NCI-H2196 treated with DMSO at 0.1 percent for 48 hours (cell line): ENCODE results near the gene APOL6.
"Not testable (repeated sequence)": the region's sequence is repeated elsewhere in the genome, so short reads cannot be mapped to it uniquely, and the experiment has no call there.

Source experiments
- DNase-seq: peaks from one replicate; lab custom pipeline; 2025; ENCODE audit not compliant: unreplicated experiment; lab: John Stamatoyannopoulos, UW

Gene APOL6

GRCh38 chr22:35634943-35635540 is 13.2 kb upstream of the APOL6 start:
- DNase-seq: no peak

DNA sequence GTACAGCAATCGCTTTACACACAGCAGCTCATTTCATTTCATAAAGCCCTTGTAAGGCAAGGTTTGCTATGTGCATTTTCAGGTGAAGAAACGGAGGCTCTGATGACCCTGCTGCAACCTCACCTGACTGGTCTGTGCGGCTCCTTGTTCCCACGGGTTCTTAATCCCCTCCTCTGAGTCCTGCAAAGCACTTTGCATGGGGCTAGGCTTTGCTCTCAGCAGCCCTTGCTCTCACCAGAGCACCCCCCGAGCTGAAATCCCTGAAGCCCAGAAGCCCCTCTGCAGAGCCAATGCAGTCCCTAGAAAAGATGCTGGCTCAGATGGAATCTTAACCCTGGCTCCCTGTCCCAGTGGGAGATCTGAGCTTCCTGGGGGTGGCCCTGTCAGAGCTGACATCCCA is 11.0 kb upstream of the APOL6 start:
- DNase-seq: no peak

- no peak for DNase-seq
Observed at GRCh38 chr22:35638001-35638400, 10.2 kb upstream of the APOL6 start.

GRCh38 chr22:35638410-35638809 is 9.8 kb upstream of the APOL6 start:
- DNase-seq: no peak

DNA sequence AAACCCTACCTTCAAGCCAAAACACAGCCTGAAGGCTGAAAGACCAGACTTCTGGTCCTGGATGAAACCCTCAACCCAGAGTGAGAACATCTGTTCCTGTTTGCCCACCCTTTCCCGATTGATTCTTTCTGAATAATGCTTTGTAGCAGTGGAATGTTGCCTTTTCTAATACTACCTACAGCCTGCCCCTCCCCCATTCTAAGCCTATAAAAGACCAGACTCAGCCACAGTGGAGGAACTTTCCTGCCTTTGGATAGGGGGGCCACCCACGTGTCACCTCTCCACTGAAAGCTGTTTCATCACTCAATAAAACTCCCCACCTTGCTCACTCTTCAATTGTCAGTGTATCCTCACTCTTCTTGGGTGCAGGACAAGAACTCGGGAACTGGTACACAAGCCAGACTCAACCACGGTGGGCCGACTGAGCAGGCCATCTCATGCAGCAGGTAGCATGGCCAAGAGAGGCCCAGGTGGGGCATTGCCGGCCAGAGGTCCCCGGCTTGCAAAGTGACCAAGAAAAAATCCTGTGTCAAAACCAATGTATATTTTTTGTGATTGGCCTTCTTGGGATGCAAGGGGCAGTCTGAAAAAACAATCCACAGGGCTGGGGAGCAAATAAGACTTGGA is 6.6 kb upstream of the APOL6 start:
- DNase-seq: no peak

DNA sequence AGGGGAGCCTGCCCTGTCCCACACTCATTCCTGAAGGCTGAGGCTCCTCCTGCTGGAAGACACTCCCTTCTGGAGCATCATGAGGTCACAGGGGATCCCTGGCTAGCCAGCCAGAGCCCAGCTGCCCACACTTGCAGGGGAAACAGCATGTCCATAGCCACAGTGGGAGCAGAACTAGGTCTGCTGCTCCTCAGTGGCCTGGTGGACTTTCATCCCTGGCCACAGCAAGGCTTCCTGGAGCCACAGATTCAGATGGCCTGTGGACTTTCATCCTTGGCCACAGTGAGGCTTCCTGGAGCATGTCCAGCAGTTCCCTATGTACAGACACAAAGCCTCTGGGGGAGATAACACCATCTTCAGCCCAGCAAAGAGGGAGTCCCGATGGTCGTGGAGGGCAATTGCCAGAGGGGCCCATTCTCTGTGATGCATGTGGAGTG is 5.9 kb upstream of the APOL6 start:
- no peak for DNase-seq

- DNase-seq: no peak
Observed at GRCh38 chr22:35643991-35644390, 4.3 kb upstream of the APOL6 start.

- DNase-seq: no peak
Observed at GRCh38 chr22:35645646-35646045, 2.6 kb upstream of the APOL6 start.

- DNase-seq: no peak
Observed at GRCh38 chr22:35649026-35649553, 844 bp downstream of the APOL6 start.

DNA sequence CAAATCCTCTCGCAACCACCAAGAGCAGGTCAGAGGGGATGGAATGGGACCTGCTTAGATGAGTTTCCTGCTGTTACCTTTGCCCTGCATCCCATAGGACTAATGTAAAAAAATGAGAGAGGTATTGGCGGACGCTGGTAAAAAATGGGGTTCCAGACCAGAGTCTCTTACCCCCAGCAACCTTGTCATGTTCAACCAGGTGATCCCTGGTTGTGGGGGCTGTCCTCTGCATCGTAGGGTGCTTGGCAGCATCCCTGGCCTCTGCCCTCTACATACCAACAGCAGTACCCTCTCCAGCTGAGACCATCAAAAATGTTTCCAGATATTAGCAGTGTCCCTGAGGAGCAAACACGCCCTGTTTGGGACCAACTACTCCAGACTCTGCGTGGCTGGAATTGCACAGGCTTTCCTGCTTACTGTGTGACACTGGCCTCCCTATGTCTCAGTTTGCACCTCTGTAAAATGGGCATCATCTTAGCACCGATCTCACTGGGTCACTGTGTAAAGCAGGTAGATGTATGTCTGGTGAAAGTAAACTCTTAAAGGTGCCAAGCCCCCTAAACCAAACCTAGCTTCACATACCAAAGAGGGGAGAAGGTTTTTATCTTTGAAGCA is 1.5 kb downstream of the APOL6 start:
- no peak for DNase-seq

- DNase-seq: no peak
Observed at GRCh38 chr22:35651085-35651484, 2.8 kb downstream of the APOL6 start.

DNA sequence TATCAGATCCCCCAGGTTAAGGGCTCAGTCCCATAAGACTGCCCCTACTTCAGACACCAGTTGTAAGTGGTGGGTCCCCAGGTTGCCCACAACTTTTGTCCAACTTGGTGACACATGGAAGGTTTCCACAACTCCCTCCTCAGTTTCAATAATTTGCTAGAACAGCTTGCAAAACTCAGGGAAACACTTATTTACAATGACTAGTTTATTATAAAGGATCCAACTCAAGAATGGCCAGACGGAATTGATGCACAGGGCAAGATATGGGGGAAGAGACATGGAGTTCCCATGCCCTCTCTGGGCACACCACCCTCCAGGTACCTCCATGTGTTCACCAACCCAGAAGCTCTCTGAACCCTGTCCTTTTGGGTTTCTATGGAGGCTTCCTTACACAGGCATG is 5.6 kb downstream of the APOL6 start:
- no peak for DNase-seq

GRCh38 chr22:35656284-35656752 is 8.1 kb downstream of the APOL6 start:
- DNase-seq: no peak

DNA sequence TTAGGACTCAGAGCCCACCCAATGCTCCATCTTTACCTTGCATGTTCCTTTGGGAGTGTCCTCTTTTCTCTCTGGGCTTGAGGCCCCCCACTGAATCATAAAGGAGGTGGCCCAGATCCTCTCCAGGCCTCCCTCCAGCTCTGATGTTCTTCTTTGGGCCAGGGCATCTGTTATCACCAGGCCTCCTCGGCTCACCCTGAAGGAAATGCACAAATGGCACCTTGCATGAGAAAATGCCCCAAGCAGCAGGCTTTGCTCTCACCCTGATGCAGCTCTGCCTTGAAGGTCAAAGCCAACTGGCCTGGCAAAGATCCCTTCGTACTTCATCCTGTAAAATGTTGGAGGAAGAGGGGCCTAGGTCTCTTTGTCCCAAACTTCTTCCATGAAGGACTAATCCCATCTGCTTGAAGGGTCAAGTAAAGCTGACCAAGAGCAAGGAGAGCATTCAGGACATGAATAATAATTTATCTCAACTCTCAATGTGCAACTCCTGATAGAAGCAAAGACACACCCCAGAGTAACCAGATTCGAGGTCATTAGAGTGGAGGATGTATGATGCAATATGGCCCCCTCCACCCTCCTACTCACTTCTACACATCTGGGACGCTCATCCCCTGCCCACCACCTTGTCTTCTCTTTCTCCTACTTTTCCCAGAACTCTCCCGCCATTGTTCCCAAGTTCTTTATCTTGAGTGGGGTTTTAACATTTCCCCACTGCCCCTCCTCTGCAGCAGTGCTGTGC is 9.5 kb downstream of the APOL6 start:
- no peak for DNase-seq

GRCh38 chr22:35660291-35661127 is 12.3 kb downstream of the APOL6 start:
- DNase-seq: no peak

DNA sequence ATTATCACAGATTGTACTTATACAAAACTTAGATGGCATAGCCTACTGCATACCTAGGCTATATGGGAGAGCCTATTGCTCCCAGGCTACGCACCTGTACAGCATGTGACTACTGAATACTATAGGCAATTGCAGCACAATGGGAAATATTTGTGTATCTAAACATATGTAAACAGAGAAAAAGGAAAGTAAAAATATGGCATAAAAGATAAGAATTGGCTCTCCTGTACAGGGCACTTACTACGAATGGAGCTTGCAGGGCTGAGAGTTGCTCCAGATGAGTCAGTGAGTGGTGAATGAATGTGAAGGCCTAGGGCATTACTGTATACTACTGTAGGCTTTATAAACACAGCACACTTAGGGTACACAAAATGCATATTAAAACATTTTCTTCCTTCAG is 13.2 kb downstream of the APOL6 start:
- no peak for DNase-seq

DNA sequence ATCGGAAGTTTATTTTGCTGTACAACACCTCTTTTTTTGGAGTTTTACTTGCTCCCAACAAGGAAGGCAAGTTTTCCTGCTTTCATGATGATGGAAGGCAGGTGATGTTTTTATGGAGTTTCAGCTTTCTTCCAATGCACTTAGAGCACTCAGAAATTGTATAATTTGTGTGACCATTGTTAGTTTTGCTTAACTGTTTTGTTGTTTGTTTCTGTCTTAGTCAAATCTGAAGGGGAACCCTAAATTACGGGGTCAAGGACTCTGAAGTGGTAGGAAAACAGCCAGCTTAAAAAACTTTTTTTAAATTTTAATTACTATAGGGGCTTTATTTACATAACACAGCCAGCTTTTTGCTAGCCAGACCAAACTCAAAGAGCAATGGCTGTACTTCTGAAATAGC is 14.7 kb downstream of the APOL6 start:
- no peak for DNase-seq

GRCh38 chr22:35663371-35663770 is 15.1 kb downstream of the APOL6 start:
- no peak for DNase-seq

- no peak for DNase-seq
Observed at GRCh38 chr22:35664955-35665587, 16.8 kb downstream of the APOL6 start.

- DNase-seq: not testable (repeated sequence)
Observed at GRCh38 chr22:35666699-35667098, 18.5 kb downstream of the APOL6 start.
